ENCODE data around the gene GCKR.
"Not testable (repeated sequence)": the region's sequence is repeated elsewhere in the genome, so short reads cannot be mapped to it uniquely, and the experiment has no call there.

Gene GCKR

GRCh38 chr2:27509326-27509725, 12.7 kb downstream of the GCKR start:
- no peak for DNase-seq (ENCODE audit: low read depth in 2 of 2, low spot score in 1 of 2)

DNA sequence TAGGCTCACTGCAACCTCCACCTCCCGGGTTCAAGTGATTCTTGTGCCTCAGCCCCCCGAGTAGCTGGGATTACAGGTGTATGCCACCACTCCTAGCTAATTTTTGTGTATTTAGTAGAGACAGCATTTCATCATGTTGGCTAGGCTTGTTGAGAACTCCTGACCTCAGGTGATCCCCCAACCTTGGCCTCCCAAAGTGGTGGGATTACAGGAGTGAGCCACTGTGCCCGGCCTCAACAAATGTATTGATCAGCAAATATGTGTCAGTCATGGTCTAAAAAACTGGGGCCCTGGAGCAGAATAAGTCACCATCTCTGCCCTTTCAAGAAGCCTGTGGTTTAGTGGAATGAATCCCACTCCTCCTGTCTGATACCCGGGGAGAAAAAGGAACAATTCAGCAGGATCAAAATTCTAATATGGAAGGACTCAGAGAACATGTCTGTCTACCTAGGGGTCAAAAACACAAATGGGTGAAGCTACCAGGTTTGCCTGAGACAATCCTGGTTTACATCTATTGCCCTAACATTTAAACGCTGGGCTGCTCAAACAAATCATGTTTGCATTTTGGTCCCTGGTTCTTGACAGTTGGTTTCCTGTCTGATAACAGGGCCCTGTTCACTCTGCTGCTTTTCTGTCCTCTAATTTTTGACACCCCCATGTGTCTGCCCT, 21.6 kb downstream of the GCKR start:
- DNase-seq (ENCODE audit: low read depth in 2 of 2, low spot score in 1 of 2) = no peak

- DNase-seq (ENCODE audit: low read depth in 2 of 2, low spot score in 1 of 2) = no peak
Measured at GRCh38 chr2:27518782-27519113, 22.1 kb downstream of the GCKR start.

DNA sequence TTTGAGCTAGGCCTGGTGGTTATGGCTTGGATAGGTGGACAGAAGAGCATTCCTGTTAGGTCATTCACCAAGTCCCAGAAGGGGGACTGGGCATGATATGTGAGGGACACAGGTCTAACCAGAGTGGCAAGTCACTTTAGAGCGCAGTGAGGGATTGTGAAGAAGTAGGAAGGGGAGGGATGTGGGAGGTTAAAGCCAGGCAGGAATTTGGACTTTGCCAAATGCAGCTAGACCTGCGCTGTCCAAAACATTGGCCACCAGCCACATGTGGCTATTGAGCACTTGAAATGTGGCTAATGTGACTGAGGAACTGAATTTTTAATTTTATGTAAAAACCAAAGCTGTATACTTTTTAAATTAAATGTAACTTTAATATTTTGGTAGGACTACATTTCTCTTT, 23.7 kb downstream of the GCKR start:
- DNase-seq (ENCODE audit: low read depth in 2 of 2, low spot score in 1 of 2) = no peak

DNA sequence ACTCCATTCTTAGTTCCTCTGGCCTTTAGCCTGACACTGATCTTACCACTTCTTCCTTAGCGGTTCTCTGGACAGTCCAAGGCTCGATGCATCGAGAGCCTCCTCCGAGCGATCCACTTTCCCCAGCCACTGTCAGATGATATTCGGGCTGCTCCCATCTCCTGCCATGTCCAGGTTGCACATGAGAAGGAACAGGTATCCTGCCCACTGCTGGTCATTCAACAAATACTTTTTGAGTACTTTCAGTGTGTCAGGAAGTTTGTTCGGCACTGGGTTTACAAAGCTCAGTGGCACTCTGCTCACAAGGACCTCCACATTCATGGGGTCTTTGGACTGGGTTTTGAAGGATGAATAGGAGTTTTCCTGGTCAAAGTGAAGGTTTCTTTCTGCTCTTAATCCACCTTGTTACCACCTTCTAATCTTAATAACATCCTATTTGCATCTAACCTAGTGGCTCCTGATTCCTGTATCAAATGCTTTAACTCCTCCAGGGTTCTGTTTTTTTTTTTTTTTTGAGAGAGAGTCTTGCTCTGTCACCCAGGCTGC, 25.8 kb downstream of the GCKR start:
- DNase-seq (ENCODE audit: low read depth in 2 of 2, low spot score in 1 of 2) = no peak

- no peak for DNase-seq (ENCODE audit: low read depth in 2 of 2, low spot score in 1 of 2)
Measured at GRCh38 chr2:27527182-27527581, 30.5 kb downstream of the GCKR start.

- DNase-seq (ENCODE audit: low read depth in 2 of 2, low spot score in 1 of 2) = no peak
Measured at GRCh38 chr2:27531983-27532382, 35.3 kb downstream of the GCKR start.

DNA sequence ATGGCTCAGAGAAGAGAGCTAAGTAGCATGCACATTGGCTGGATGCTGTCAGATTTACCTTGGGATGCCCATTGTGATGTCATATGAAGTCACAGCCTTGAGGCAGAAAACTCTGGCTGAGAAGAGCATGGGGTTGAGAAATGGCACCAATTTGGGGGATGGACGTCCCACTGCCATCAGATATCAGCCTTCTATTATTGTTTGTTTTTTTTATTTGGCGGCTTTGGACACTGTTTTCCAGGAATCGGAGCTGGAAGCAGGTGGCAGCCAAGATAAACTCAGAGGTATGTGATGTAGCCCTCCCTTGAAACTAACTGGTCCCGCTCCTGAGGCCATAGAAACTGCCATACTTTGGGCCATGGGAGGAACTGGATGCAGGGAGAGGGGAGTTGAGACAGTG, 40.6 kb downstream of the GCKR start:
- DNase-seq (ENCODE audit: low read depth in 2 of 2, low spot score in 1 of 2) = no peak

DNA sequence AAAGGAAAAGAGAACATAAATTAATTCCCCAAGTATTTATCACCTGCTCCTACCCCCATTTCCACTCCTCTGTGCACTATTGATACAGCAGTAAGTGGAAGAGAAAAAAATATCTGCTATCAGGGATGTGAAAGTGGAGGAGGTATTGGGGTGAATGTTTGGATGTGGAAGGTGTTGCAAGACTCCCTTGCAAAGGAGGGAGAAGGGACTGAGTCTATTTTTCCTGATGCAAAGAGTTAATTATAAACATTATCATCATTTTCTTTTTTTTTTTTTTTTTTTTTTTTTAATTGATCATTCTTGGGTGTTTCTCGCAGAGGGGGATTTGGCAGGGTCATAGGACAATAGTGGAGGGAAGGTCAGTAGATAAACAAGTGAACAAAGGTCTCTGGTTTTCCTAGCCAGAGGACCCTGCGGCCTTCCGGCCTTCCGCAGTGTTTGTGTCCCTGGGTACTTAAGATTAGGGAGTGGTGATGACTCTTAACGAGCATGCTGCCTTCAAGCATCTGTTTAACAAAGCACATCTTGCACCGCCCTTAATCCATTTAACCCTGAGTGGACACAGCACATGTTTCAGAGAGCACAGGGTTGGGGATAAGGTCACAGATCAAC, 42.3 kb downstream of the GCKR start:
- not testable (repeated sequence) for DNase-seq (ENCODE audit: low read depth in 2 of 2, low spot score in 1 of 2)

DNA sequence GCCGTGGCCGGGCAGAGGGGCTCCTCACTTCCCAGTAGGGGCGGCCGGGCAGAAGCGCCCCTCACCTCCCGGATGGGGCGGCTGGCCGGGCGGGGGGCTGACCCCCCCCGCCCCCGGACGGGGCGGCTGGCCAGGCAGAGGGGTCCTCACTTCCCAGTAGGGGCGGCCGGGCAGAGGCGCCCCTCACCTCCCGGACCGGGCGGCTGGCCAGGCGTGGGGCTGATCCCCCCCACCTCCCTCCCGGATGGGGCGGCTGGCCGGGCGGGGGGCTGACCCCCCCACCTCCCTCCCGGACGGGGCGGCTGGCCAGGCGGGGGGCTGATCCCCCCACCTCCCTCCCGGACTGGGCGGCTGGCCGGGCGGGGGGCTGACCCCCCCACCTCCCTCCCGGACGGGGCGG, 43.0 kb downstream of the GCKR start:
- not testable (repeated sequence) for DNase-seq (ENCODE audit: low read depth in 2 of 2, low spot score in 1 of 2)

DNA sequence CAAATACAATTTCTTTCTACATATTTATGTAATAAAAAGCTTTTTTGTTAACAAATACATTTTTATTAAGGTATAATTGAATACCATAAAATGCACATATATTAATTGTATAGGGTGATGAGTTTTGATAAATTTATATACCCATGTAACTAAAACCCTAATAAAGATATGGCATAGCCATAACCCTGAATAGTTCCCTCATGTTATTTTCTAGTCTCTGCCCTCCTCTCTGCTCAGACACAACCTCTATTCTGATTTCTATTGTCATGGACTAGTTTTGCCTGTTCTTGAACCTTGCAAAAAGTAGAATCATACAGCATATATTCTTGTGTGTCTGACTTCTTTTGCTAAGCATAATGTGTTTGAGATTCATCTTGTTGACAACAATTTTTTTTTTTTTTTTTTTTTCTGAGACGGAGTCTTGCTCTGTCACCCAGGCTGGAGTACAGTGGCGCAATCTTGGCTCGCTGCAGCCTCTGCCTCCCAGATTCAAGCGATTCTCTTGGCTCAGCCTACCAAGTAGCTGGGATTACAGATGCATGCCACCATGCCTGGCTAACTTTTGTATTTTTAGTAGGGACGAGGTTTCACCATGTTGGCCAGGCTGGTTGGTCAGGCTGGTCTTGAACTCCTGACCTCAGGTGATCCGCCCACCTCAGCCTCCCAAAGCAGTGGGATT, 47.6 kb downstream of the GCKR start:
- no peak for DNase-seq (ENCODE audit: low read depth in 2 of 2, low spot score in 1 of 2)

DNA sequence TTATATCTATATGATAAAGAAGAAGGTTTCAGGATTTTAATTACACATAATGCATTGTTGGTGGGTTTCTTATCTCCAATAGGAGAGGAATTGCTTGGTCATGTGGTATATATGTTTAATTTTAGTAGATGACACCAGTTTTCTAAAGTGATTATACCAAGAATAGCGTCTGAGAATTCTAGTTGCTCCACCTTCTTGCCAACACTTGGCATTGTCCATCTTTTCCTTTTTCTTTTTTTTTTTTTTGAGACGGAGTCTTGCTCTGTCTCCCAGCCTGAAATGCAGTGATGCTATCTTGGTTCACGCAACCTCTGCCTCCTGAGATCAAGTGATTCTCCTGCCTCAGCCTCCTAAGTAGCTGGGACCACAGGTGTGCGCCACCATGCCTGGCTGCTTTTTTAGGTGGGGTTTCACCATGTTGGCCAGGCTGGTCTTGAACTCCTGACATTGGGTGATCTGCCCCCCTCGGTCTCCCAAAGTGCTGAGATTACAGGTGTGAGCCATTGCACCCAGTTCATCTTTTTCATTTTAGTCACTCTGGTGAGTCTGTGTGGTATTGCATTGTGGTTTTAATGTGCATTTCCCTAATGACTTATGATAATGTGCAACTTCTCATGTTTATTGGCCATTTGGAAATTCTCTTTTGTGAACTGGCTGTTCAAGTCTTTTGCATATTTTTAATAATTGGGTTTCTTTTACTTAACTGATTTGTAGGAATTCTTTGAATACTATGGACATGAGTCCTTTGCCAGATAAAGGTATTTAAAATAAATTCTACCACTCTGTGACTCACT, 48.9 kb downstream of the GCKR start:
- no peak for DNase-seq (ENCODE audit: low read depth in 2 of 2, low spot score in 1 of 2)

- no peak for DNase-seq (ENCODE audit: low read depth in 2 of 2, low spot score in 1 of 2)
Measured at GRCh38 chr2:27549303-27549702, 52.7 kb downstream of the GCKR start.

- DNase-seq (ENCODE audit: low read depth in 2 of 2, low spot score in 1 of 2) = no peak
Measured at GRCh38 chr2:27551514-27551913, 54.9 kb downstream of the GCKR start.

DNA sequence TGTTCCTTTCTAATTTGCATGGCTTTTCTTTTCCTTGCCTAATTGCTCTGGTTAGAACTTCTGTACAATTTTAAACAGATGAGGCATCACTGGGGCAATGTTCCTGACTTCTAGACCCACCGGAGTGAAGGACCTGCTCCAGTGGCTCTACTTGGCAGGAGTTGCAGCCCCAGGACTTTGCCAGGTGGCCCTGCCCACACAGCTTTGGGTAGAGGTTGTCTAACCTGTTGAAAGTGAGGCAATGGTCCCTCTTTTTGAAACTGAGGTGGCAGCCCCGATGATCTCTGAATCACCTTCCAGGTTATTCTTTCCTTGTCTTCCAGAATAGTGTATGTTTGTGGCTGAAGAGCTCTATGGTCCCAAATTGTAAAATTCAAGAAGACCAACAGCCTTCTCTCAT, 56.3 kb downstream of the GCKR start:
- no peak for DNase-seq (ENCODE audit: low read depth in 2 of 2, low spot score in 1 of 2)

DNA sequence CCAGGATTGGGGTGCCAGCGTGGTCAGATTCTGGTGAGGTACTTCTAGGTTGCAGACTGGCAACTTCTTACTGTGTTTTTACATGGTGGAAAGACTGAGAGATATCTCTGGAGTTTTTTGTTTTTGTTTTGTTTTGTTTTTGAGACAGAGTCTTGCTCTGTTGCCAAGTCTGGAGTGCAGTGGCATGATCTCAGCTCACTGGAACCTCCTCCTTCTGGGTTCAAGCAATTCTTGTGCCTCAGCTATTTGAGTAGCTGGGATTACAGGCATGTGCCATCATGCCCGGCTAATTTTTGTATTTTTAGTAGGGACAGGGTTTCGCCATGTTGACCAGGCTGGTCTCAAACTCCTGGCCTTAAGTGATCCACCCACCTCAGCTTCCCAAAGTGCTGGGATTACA, 57.8 kb downstream of the GCKR start:
- not testable (repeated sequence) for DNase-seq (ENCODE audit: low read depth in 2 of 2, low spot score in 1 of 2)

DNA sequence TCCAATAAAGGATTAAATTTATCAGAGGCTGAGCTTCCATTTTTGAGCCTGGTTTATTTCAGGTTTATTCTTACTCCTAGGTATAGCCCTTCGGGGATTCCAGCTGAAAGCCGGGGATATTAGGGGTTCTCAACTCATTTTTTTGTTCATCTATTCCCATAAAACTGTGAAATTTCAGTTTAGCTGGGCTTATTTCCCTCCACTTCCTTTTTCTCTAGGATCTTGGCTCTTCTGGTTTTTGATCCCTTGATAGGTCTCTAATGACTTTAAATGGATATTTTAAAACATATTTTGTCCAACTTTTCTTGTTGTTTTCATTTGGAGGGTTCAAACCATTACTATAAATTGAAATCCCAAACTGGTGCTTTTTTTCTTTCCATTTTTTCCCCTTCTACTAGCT, 62.6 kb downstream of the GCKR start:
- no peak for DNase-seq (ENCODE audit: low read depth in 2 of 2, low spot score in 1 of 2)

DNA sequence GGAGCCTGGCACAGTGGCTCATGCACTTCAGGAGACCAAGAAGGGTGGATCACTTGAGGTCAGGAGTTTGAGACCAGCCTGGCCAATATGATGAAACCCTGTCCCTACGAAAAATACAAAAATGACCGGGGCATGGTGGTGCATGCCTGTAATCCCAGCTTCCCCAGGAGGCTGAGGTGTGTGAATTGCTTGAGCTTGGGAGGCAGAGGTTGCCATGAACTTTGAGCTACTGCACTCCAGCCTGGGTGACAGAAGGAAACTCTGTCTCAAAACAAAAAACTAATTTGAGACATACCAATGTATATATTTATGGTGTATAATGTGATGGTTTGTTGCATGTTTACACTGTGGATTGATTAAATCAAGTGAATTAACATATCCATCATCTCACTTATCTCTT, 64.4 kb downstream of the GCKR start:
- DNase-seq (ENCODE audit: low read depth in 2 of 2, low spot score in 1 of 2) = no peak

DNA sequence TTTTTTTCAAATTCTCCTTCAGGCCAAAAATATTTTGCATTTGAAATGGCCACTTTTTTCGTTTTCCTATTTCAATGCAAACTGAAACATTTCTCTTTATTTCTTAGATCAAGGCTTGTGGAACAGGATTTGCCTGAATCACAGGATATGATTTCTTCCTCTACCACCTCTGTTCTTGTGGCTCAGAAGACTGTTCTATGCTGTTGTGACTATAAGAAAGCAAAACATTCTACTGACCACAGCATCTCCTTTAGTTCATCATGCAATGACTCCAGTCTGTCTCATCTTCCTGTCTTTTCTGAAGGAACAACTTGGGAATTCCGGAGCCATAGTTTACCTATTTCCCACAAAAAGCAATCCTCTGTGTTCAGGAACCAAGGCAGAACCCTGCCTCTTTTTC, 70.0 kb downstream of the GCKR start:
- DNase-seq (ENCODE audit: low read depth in 2 of 2, low spot score in 1 of 2) = no peak

DNA sequence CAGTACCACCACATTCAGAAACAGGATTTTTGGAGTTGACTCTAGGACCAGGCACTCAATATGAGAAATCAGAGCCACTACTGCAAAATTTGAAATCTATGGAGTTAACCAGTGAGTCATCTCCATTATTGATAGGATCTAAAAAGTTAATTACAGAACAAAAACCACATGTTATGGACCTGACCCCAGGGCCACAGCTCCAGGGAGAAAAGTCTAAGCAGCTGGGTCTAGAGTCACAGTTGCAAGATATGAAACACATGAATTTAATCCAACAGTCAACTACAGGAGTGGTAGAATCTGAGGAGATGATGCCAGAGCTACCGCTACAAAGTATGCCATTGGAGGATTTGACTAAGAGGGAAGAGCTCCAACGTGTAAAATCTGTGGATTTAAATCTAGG, 72.8 kb downstream of the GCKR start:
- DNase-seq (ENCODE audit: low read depth in 2 of 2, low spot score in 1 of 2) = no peak

GRCh38 chr2:27571197-27571596, 74.6 kb downstream of the GCKR start:
- DNase-seq (ENCODE audit: low read depth in 2 of 2, low spot score in 1 of 2) = no peak

GRCh38 chr2:27571681-27572080, 75.0 kb downstream of the GCKR start:
- no peak for DNase-seq (ENCODE audit: low read depth in 2 of 2, low spot score in 1 of 2)

All from stimulated activated CD8-positive, alpha-beta memory T cell treated with anti-CD3 and anti-CD28 coated beads, Interleukin-4, amount 100 ng/mL, for 1 hour (primary cell).